SK-N-SH (cell line): Measurements from ENCODE around the gene GALNT14. TPM values are rescaled to one million over a fixed set of nuclear protein-coding genes. Genes with fewer than 3 reads are reported as not detected.

Experiments used
- CTCF ChIA-PET: fragments of 300-600, 350-600 bp; formaldehyde crosslinking; extraction: SDS; loops from one replicate; lab custom pipeline; 2021; lab: Yijun Ruan, JAX
- POLR2A ChIA-PET: fragments of 350-600 bp; sonication (Branson Sonifier 250); formaldehyde crosslinking; extraction: SDS; loops from one replicate; lab custom pipeline; 2020; ENCODE audit warnings: antibody characterized with exemption, inconsistent platforms; lab: Yijun Ruan, JAX
- DNase-seq: peaks from one replicate; pipeline ENCODE4 v3.0.0; 2012
- H2AFZ ChIP-seq: fragments of 200-600 bp; sonication (generic); 2 replicates; pipeline ENCODE4 v1.8.1; 2016; ENCODE audit warnings: antibody characterized with exemption, mild to moderate bottlenecking, low read depth
- H3F3A ChIP-seq: fragments of 200-600 bp; sonication (generic); replicated peaks from 2 replicates; pipeline ENCODE3; 2016; ENCODE audit warnings: antibody characterized with exemption, mild to moderate bottlenecking; ENCODE audit not compliant: insufficient read depth
- H3K27ac ChIP-seq, 2 experiments: fragments of 200-500 bp in 1 of 2; fragments of 200-600 bp in 1 of 2; sonication (Bioruptor generic) in 1 of 2; sonication (generic), shearing (Covaris generic) in 1 of 2; 2 replicates each; pipeline versions ENCODE4 v1.5.1 to v1.6.1; 2014 to 2016; ENCODE audit warnings: low read depth in 2 of 2, inconsistent platforms in 1 of 2, low read length in 1 of 2, mild to moderate bottlenecking in 1 of 2, mixed read lengths in 1 of 2
- H3K27me3 ChIP-seq: fragments of 200-600 bp; sonication (generic), shearing (Covaris generic); 2 replicates; pipeline ENCODE4 v1.6.1; 2016; ENCODE audit warnings: mixed run types; ENCODE audit not compliant: insufficient read depth
- H3K36me3 ChIP-seq, 2 experiments: fragments of 200-500 bp in 1 of 2; fragments of 200-600 bp in 1 of 2; sonication (Bioruptor generic) in 1 of 2; sonication (generic) in 1 of 2; replicated peaks in 1 of 2; 2 replicates each; pipeline versions ENCODE3 to v1.5.1; 2014 to 2016; ENCODE audit warnings: low read length in 1 of 2, mild to moderate bottlenecking in 1 of 2; ENCODE audit not compliant: insufficient read depth in 2 of 2, control insufficient read depth in 1 of 2
- H3K4me1 ChIP-seq, 2 experiments: fragments of 200-500 bp in 1 of 2; fragments of 200-600 bp in 1 of 2; sonication (Bioruptor generic) in 1 of 2; sonication (generic), shearing (Covaris generic) in 1 of 2; 2 replicates each; pipeline versions ENCODE4 v1.5.1 to v1.6.1; 2014 to 2016; ENCODE audit warnings: low read depth in 1 of 2, low read length in 1 of 2, mixed run types in 1 of 2; ENCODE audit not compliant: insufficient read depth in 2 of 2, control insufficient read depth in 1 of 2
- H3K4me2 ChIP-seq: fragments of 200-600 bp; sonication (generic), shearing (Covaris generic); 2 replicates; pipeline ENCODE4 v1.6.1; 2017; ENCODE audit warnings: mixed run types
- H3K4me3 ChIP-seq, 2 experiments: fragments of 200-500 bp in 1 of 2; fragments of 200-600 bp in 1 of 2; sonication (Bioruptor generic) in 1 of 2; sonication (generic), shearing (Covaris generic) in 1 of 2; 2 replicates each; pipeline versions ENCODE4 v1.5.1 to v1.8.1; 2014 to 2016; ENCODE audit warnings: low read depth in 2 of 2, inconsistent platforms in 1 of 2, low read length in 1 of 2, mild to moderate bottlenecking in 1 of 2, mixed read lengths in 1 of 2, moderate library complexity in 1 of 2
- H3K79me2 ChIP-seq: fragments of 200-600 bp; sonication (generic); 2 replicates; pipeline ENCODE4 v1.8.1; 2017; ENCODE audit warnings: mild to moderate bottlenecking; ENCODE audit not compliant: insufficient read depth
- H3K9ac ChIP-seq: fragments of 200-600 bp; sonication (generic); 2 replicates; pipeline ENCODE4 v1.6.1; 2017; ENCODE audit warnings: mixed run types
- H3K9me2 ChIP-seq: fragments of 200-600 bp; sonication (generic); 2 replicates; pipeline ENCODE4 v1.6.1; 2017; ENCODE audit warnings: mixed run types
- H3K9me3 ChIP-seq: fragments of 200-600 bp; sonication (generic); 2 replicates; pipeline ENCODE4 v1.6.1; 2017; ENCODE audit warnings: mixed run types, mild to moderate bottlenecking, moderate library complexity
- H4K20me1 ChIP-seq: fragments of 200-600 bp; sonication (generic); 2 replicates; pipeline ENCODE4 v1.6.1; 2017; ENCODE audit warnings: mild to moderate bottlenecking, mixed run types; ENCODE audit not compliant: insufficient read depth
- CHD2 ChIP-seq: fragments of 150-350 bp; IDR thresholded peaks from 2 replicates; pipeline ENCODE4 v1.6.1; 2018; ENCODE audit warnings: low read length; ENCODE audit not compliant: partially characterized antibody
- CTCF ChIP-seq: fragments of 200-600 bp; sonication (generic); IDR thresholded peaks from 2 replicates; pipeline ENCODE4 v1.6.1; 2017; ENCODE audit warnings: antibody characterized with exemption, mild to moderate bottlenecking, moderate library complexity
- ELF1 ChIP-seq: IDR thresholded peaks from 2 replicates; pipeline ENCODE4 v1.4.0; 2012
- EZH2phosphoT487 ChIP-seq: fragments of 200-600 bp; sonication (generic); IDR thresholded peaks from 2 replicates; pipeline ENCODE4 v1.6.1; 2017; ENCODE audit warnings: low read depth, mixed run types, mild to moderate bottlenecking, antibody characterized with exemption, moderate library complexity, borderline replicate concordance
- FOXJ3 ChIP-seq: sonication (generic); formaldehyde crosslinking; IDR thresholded peaks from 2 replicates; pipeline ENCODE4 v1.5.1; 2020; ENCODE audit warnings: mild to moderate bottlenecking, missing genetic modification reagents
- GABPA ChIP-seq: IDR thresholded peaks from 2 replicates; pipeline ENCODE4 v1.4.0; 2012; ENCODE audit warnings: low read depth, mild to moderate bottlenecking
- GATA2 ChIP-seq: sonication (generic); formaldehyde crosslinking; IDR thresholded peaks from 2 replicates; pipeline ENCODE4 v1.5.0; 2020; ENCODE audit warnings: mild to moderate bottlenecking, missing genetic modification reagents
- JUND ChIP-seq: IDR thresholded peaks from 2 replicates; pipeline ENCODE4 v1.4.0; 2012
- MAX ChIP-seq: IDR thresholded peaks from 2 replicates; pipeline ENCODE4 v1.4.0; 2012; ENCODE audit warnings: low read depth
- MEF2A ChIP-seq: IDR thresholded peaks from 2 replicates; pipeline ENCODE4 v1.4.0; 2012; ENCODE audit warnings: low read depth, borderline replicate concordance
- NFIC ChIP-seq: IDR thresholded peaks from 2 replicates; pipeline ENCODE4 v1.4.0; 2012; ENCODE audit warnings: borderline replicate concordance
- RAD21 ChIP-seq: IDR thresholded peaks from 2 replicates; pipeline ENCODE4 v1.6.1; 2012; ENCODE audit warnings: mild to moderate bottlenecking, low read length
- RCOR1 ChIP-seq: fragments of 150-350 bp; IDR thresholded peaks from 2 replicates; pipeline ENCODE4 v1.6.1; 2017; ENCODE audit warnings: antibody characterized with exemption, low read length
- REST ChIP-seq: IDR thresholded peaks from 2 replicates; pipeline ENCODE4 v1.6.1; 2012; ENCODE audit warnings: mild to moderate bottlenecking, low read depth, low read length, moderate library complexity
- RXRA ChIP-seq: IDR thresholded peaks from 2 replicates; pipeline ENCODE4 v1.4.0; 2012; ENCODE audit warnings: low read depth, mild to moderate bottlenecking, borderline replicate concordance
- SIN3A ChIP-seq: IDR thresholded peaks from 2 replicates; pipeline ENCODE4 v1.6.1; 2012; ENCODE audit warnings: low read depth, mild to moderate bottlenecking, low read length, moderate library complexity, borderline replicate concordance
- SMC3 ChIP-seq: IDR thresholded peaks from 2 replicates; pipeline ENCODE4 v1.6.1; 2012; ENCODE audit warnings: low read depth, low read length, improper control_type of control experiment
- TAF1 ChIP-seq: IDR thresholded peaks from 2 replicates; pipeline ENCODE4 v1.6.1; 2012; ENCODE audit warnings: low read depth, mild to moderate bottlenecking, low read length, moderate library complexity, borderline replicate concordance
- TEAD4 ChIP-seq: IDR thresholded peaks from 2 replicates; pipeline ENCODE4 v1.4.0; 2012; ENCODE audit warnings: mild to moderate bottlenecking, borderline replicate concordance; ENCODE audit not compliant: insufficient read depth
- USF1 ChIP-seq: IDR thresholded peaks from 2 replicates; pipeline ENCODE4 v1.4.0; 2012; ENCODE audit warnings: low read depth, borderline replicate concordance
- ZBTB33 ChIP-seq: IDR thresholded peaks from 2 replicates; pipeline ENCODE4 v1.4.0; 2012; ENCODE audit warnings: low read depth, borderline replicate concordance
- WGBS: methylation state at CpG from one replicate; pipeline ENCODE4 v1.1.6; 2017; ENCODE audit warnings: low lambda C conversion rate; 5-methylcytosine and 5-hydroxymethylcytosine counted together
- polyA plus RNA-seq, 3 experiments: library from polyadenylated mRNA; depleted of rRNA; stranded (reverse); fragments of >200 nt; gene quantifications; 2 replicates each; pipeline ENCODE4 v1.2.3, GENCODE V29; 2012

Gene GALNT14
- polyA plus RNA-seq, 1 of the 3 experiments (the other 2 are of a cell fraction), result 1.6 TPM

GRCh38 chr2:30974554-30974953, 163.7 kb downstream of the GALNT14 start:
- no peak overlapping the region for H3K4me3 ChIP-seq
- no peaks in the 10 kb centered on the region for H3K9me2 ChIP-seq
- no peak overlapping the region for H3K27ac ChIP-seq
- H3K4me1 ChIP-seq, result peaks cover 0 to 29% of the 10 kb centered on the region in 2 experiments; a peak in 2 of 4 replicates
- H3K79me2 ChIP-seq, result no peaks in the 10 kb centered on the region
- H3K36me3 ChIP-seq, result no peaks in the 10 kb centered on the region
- no peak overlapping the region for H2AFZ ChIP-seq
- DNase-seq, result no peak
- H3F3A ChIP-seq, result no peaks in the 10 kb centered on the region
- H3K27me3 ChIP-seq, result no peaks in the 10 kb centered on the region
- POLR2A ChIA-PET, result no interaction called here
- WGBS, result 49% methylated on average over 5 of the region's 5 CpGs
- H4K20me1 ChIP-seq, result no peaks in the 10 kb centered on the region
- H3K4me2 ChIP-seq, result no peak overlapping the region
- no peak overlapping the region for H3K9ac ChIP-seq
- CTCF ChIA-PET, result interaction anchor here (0.6 to 1.2 kb wide), 2 partner anchors 14 to 80 kb away, joined by 3 read pairs; no protein-coding TSS in a partner anchor
- H3K9me3 ChIP-seq, result no peaks in the 10 kb centered on the region
- TF ChIP-seq TAF1 (no peak), GABPA (no peak), SIN3A (no peak), RAD21 (no peak), GATA2 (CRISPR knock-in tag) (no peak), ZBTB33 (no peak), RCOR1 (no peak), MAX (no peak), ELF1 (no peak), NFIC (no peak), EZH2phosphoT487 (no peak)
- TF ChIP-seq, all 33 proteins: peak for 0

- Histone ChIP-seq H3K9me2 (no peaks in the 10 kb centered on the region), H3K27ac (no peak overlapping the region), H3F3A (no peaks in the 10 kb centered on the region), H4K20me1 (no peaks in the 10 kb centered on the region), H3K4me3 (no peak overlapping the region), H3K9me3 (no peaks in the 10 kb centered on the region), H3K27me3 (no peaks in the 10 kb centered on the region), H3K4me1 (peaks cover 0 to 24% of the 10 kb centered on the region in 2 experiments; a peak in 2 of 4 replicates), H3K79me2 (no peaks in the 10 kb centered on the region), H2AFZ (no peak overlapping the region), H3K9ac (no peak overlapping the region), H3K4me2 (no peak overlapping the region), H3K36me3 (no peaks in the 10 kb centered on the region)
- 40% methylated on average over 1 of the region's 1 CpG for WGBS
- ChIA-PET CTCF (interaction anchor here (1.2 to 1.8 kb wide), 3 partner anchors 11 to 18 kb away, joined by 3 to 4 read pairs (median 4); no protein-coding TSS in a partner anchor), POLR2A (no interaction called here)
- DNase-seq, result no peak
- no peak for TF ChIP-seq JUND
- TF ChIP-seq SMC3, result no peak
- no peak for TF ChIP-seq RXRA
- TF ChIP-seq TEAD4, result no peak
- no peak for TF ChIP-seq CTCF
- TF ChIP-seq MEF2A, result no peak
- TF ChIP-seq CHD2, result no peak
- TF ChIP-seq MAX, result no peak
- no peak for TF ChIP-seq USF1
- no peak for TF ChIP-seq FOXJ3 (CRISPR knock-in tag)
- TF ChIP-seq REST, result no peak
Observed at GRCh38 chr2:30974092-30974491, 164.1 kb downstream of the GALNT14 start.
